Measurements from ENCODE around the gene AIF1L.
"Not testable (repeated sequence)": the region's sequence is repeated elsewhere in the genome, so short reads cannot be mapped to it uniquely, and the experiment has no call there.

AIF1L gene

GRCh38 chr9:131103535-131103934 lies 7.2 kb downstream of the AIF1L start:
- DNase-seq (ENCODE audit: insufficient read length) (no peak), FAIRE-seq (no peak)
- TF ChIP-seq TAF1 (IDR thresholded peaks at IDR 0.05; ENCODE audit: borderline replicate concordance, low read depth, low read length) = no peak
- TF ChIP-seq POLR2A (IDR thresholded peaks at IDR 0.05; ENCODE audit: low read depth, low read length) = no peak
- TF ChIP-seq POLR2AphosphoS5 (IDR thresholded peaks at IDR 0.05; ENCODE audit: low read depth, low read length) = no peak

- FAIRE-seq (no peak), DNase-seq (ENCODE audit: insufficient read length) (no peak)
- TF ChIP-seq POLR2AphosphoS5 (IDR thresholded peaks at IDR 0.05; ENCODE audit: low read depth, low read length) (no peak), POLR2A (IDR thresholded peaks at IDR 0.05; ENCODE audit: low read depth, low read length) (no peak), TAF1 (IDR thresholded peaks at IDR 0.05; ENCODE audit: borderline replicate concordance, low read depth, low read length) (no peak)
Observed at GRCh38 chr9:131104016-131104740, 7.8 kb downstream of the AIF1L start.

GRCh38 chr9:131105952-131106351 lies 9.6 kb downstream of the AIF1L start:
- DNase-seq (ENCODE audit: insufficient read length) (no peak), FAIRE-seq (no peak)
- TF ChIP-seq TAF1 (IDR thresholded peaks at IDR 0.05; ENCODE audit: borderline replicate concordance, low read depth, low read length) (no peak), POLR2AphosphoS5 (IDR thresholded peaks at IDR 0.05; ENCODE audit: low read depth, low read length) (no peak), POLR2A (IDR thresholded peaks at IDR 0.05; ENCODE audit: low read depth, low read length) (no peak)

- TF ChIP-seq POLR2AphosphoS5 (IDR thresholded peaks at IDR 0.05; ENCODE audit: low read depth, low read length) (no peak), POLR2A (IDR thresholded peaks at IDR 0.05; ENCODE audit: low read depth, low read length) (no peak), TAF1 (IDR thresholded peaks at IDR 0.05; ENCODE audit: borderline replicate concordance, low read depth, low read length) (no peak)
- FAIRE-seq (no peak), DNase-seq (ENCODE audit: insufficient read length) (no peak)
Observed at GRCh38 chr9:131107760-131108159, 11.4 kb downstream of the AIF1L start.

DNA sequence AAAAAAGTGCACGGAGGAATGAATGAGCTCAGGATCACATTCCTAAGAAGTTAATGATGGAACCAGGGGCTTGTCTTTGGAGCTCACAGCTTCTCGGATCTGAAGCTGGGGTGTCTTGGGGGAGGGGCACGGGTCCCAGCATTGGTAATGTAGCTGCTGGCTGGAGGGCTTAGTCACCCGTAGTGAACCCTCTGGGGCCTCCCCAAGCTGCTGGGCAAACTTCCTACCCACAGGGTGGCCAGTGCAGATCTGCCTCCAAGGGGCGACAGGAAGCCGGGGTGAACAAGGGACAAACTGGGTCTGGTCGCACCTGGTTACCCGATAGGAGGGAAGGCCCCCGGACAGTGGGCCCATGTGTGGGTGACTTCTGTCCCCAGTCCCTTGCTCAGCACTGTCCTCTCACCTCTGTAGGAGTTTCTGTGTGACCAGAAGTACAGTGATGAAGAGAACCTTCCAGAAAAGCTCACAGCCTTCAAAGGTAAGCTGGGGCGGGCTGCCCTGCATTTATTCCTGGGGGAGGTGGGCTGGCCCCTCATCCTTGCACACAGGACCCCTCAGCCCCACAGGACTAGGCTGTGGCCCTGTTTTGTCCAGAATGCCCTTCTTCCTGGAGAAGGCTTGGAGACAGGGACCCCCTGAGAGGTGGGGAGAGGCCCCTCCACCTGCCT lies 15.0 kb downstream of the AIF1L start:
- TF ChIP-seq TAF1 (IDR thresholded peaks at IDR 0.05; ENCODE audit: borderline replicate concordance, low read depth, low read length) (no peak), POLR2A (IDR thresholded peaks at IDR 0.05; ENCODE audit: low read depth, low read length) (no peak), POLR2AphosphoS5 (IDR thresholded peaks at IDR 0.05; ENCODE audit: low read depth, low read length) (no peak)
- FAIRE-seq (no peak), DNase-seq (ENCODE audit: insufficient read length) (no peak)

DNA sequence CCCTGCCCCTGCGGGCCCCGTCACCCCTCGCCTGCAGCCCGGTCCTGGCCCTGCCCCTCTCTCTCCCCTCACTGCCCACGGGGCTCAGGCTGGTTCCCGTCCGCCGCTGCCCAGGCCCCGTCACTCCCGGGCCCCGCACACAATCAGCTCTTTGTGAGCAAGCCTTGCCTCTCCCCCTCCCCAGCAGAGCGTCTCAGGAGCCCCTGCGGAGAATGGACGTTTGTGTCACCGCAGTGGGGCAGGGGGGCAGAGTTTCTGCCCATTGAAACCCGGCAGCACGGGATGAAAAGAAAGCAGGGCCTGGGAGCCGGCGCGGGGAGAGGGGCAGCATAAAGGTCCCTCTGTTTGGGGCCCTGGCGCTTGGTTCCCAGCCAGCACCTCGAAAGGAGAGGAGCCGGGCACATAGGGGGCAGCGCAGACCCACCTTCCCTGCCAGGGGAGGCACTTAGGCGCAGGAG lies 15.6 kb downstream of the AIF1L start:
- DNase-seq (ENCODE audit: insufficient read length) (no peak), FAIRE-seq (no peak)
- no peak for TF ChIP-seq TAF1 (IDR thresholded peaks at IDR 0.05; ENCODE audit: borderline replicate concordance, low read depth, low read length)
- no peak for TF ChIP-seq POLR2AphosphoS5 (IDR thresholded peaks at IDR 0.05; ENCODE audit: low read depth, low read length)
- no peak for TF ChIP-seq POLR2A (IDR thresholded peaks at IDR 0.05; ENCODE audit: low read depth, low read length)

DNA sequence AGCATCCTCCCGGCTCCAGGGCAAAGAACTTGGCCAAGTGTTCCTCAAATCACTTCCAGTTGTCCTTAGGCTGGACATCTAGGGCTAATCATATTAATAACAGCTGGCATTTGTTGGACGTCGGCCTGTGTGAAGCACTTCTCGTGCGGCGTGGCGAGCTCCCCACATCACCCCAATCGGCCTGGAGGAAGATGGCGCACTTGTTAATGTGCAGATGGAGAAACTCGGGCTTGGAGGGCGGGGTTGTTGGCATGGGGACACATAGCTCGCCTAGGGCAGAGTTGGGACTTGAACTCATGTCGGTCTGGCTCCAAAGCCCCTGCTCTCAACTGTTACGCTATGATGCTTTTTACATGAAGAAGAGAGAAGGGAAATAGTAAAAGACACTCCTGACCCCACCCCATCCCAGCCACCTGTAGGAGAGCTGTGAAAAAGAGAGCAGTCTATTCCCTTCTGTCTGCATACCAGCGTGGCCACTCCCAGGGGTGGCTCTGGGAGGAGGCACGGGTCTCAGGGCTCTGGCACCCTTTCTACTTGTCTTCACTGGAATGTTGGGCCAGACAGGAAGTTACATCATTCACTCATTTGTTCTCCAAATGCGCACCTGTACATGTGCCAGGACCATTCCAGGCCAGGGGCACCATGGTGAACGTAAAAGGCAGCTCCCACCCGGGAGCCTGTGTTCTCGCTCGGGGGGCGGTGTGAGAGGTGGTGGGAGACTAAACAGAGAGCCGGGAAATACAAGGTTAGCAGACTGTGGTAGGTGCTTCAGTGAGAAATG lies 16.2 kb downstream of the AIF1L start:
- DNase-seq (ENCODE audit: insufficient read length) = no peak
- TF ChIP-seq POLR2A (IDR thresholded peaks at IDR 0.05; ENCODE audit: low read depth, low read length) (no peak), POLR2AphosphoS5 (IDR thresholded peaks at IDR 0.05; ENCODE audit: low read depth, low read length) (no peak), TAF1 (IDR thresholded peaks at IDR 0.05; ENCODE audit: borderline replicate concordance, low read depth, low read length) (no peak)
- no peak for FAIRE-seq

- DNase-seq (ENCODE audit: insufficient read length) = no peak
- TF ChIP-seq POLR2AphosphoS5 (IDR thresholded peaks at IDR 0.05; ENCODE audit: low read depth, low read length) = no peak
- no peak for FAIRE-seq
Observed at GRCh38 chr9:131113655-131114054, 17.3 kb downstream of the AIF1L start.

DNA sequence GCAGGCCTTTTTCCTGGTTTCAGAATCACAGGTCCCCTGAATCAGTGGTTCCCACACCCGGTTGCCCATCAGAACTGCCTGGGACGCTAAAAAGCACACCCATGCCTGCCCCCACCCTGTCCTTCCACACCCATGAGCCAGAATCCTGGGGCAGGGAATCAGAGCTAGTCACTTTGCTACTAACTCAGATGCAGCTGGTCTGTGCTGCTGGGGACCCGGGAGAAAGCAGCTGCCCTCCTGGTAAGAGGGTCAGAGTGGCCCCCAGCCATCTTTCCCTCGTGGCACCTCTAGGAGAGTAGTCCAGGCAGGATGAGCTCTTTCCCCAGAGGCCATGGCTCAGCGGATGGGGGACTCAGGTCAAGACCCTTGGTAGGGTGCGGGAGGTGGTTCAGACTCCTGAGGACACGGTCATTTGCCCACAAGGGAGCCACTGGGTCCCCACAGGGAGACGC lies 17.8 kb downstream of the AIF1L start:
- no peak for FAIRE-seq
- DNase-seq (ENCODE audit: insufficient read length) = no peak
- no peak for TF ChIP-seq POLR2A (IDR thresholded peaks at IDR 0.05; ENCODE audit: low read depth, low read length)
- TF ChIP-seq TAF1 (IDR thresholded peaks at IDR 0.05; ENCODE audit: borderline replicate concordance, low read depth, low read length) = no peak
- no peak for TF ChIP-seq POLR2AphosphoS5 (IDR thresholded peaks at IDR 0.05; ENCODE audit: low read depth, low read length)

DNA sequence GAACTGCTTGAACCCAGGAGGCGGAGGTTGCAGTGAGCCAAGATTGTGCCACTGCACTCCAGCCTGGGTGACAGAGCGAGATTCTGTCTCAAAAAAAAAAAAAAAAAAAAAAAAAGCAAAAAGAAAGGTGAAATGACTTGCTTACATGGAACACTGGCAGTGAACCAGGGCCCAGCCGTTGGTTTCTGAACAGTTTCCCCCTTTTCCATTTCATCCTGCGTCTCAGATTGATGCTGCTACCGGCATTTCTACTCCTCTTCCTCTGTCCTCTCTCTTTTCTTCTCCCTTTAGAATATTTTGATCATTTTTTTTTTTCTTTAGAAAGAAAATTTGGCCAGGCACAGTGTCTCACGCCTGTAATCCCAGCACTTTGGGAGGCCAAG lies 19.0 kb downstream of the AIF1L start:
- DNase-seq (ENCODE audit: insufficient read length); FAIRE-seq: not testable (repeated sequence)

- TF ChIP-seq POLR2AphosphoS5 (IDR thresholded peaks at IDR 0.05; ENCODE audit: low read depth, low read length) (no peak), POLR2A (IDR thresholded peaks at IDR 0.05; ENCODE audit: low read depth, low read length) (no peak), TAF1 (IDR thresholded peaks at IDR 0.05; ENCODE audit: borderline replicate concordance, low read depth, low read length) (no peak)
- DNase-seq (ENCODE audit: insufficient read length) (no peak), FAIRE-seq (no peak)
Observed at GRCh38 chr9:131116281-131117120, 20.2 kb downstream of the AIF1L start.

Data from GM12892 (cell line).